A549 treated with DMSO at 1 μM for 4 hours (cell line): ENCODE data around the gene PMPCA. TPM values are rescaled to one million over a fixed set of nuclear protein-coding genes. Genes with fewer than 3 reads are reported as not detected.

Experiments used
- total RNA-seq: library from RNA; stranded (reverse); fragments of 200-300 nt; extraction: Qiagen RNA extraction; gene quantifications from 5 replicates; pipeline ENCODE4 v1.2.3, GENCODE V29; 2022; ENCODE audit warnings: low read depth

PMPCA gene, protein sequence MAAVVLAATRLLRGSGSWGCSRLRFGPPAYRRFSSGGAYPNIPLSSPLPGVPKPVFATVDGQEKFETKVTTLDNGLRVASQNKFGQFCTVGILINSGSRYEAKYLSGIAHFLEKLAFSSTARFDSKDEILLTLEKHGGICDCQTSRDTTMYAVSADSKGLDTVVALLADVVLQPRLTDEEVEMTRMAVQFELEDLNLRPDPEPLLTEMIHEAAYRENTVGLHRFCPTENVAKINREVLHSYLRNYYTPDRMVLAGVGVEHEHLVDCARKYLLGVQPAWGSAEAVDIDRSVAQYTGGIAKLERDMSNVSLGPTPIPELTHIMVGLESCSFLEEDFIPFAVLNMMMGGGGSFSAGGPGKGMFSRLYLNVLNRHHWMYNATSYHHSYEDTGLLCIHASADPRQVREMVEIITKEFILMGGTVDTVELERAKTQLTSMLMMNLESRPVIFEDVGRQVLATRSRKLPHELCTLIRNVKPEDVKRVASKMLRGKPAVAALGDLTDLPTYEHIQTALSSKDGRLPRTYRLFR
- total RNA-seq = 77.4 to 96.9 TPM (median 81.7 TPM) in 5 replicates

GRCh38 chr9:136410500-136411287, at the start of gene PMPCA, which contains the start of gene ENTR1:
TSS of gene PMPCA (plus strand) at chr9:136410658. CDS start at chr9:136410669, 11 bp downstream.
TSS of gene ENTR1 (minus strand) at chr9:136410614. CDS start at chr9:136410397, 217 bp downstream.

GRCh38 chr9:136363106-136363948, 47.1 kb upstream of the PMPCA start, which contains the start of gene DNLZ:
TSS of gene DNLZ (minus strand) at chr9:136363744. CDS start at chr9:136363714, 30 bp downstream.

DNA sequence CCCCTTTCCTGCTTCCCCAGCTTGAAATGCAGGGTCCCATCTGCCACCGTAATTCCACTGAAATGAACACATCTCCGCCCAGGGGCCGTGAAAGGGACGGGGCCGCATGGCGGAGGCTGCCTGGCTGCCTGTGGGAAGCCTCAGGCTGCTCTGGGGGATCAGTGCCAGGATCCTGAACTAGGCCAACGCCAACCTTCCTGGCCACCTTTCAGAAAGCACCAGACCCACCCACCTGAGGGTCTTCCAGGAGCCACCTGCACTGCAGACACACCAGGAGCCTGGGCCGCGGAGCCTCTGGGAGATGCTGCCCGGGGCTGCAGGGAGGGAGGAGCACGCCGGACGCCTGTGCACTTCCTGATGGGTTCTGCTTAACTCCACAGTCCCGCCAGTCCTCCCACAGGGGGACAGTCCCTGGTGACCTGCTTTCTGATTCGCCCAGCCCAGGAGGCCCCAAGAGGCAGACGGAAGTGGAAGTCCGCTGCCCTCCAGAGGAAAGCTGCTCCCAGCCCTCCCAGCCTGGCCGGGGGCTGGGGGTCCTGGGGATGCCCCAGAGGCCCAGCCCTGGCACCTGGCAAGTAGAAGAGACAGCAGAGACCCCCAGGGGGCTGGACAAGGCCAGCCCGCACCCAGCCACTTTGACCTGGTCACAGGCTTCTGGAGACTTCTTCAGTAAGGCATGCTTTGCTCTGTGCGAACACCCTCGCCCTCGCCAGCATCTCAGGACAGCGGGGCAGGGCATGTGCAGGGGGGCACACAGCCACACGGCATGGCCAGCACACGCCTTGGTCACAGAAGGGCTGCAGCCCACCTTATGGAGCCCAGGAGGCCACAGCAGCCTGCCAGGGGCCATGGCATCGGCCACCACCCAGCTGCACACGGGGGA, 36.9 kb upstream of the PMPCA start, which contains the start of gene CARD9:
Gene CARD9 (minus strand): TSS at position 370 of the 883 bp plus-strand sequence. CDS start 1,591 bp downstream, outside the sequence.

DNA sequence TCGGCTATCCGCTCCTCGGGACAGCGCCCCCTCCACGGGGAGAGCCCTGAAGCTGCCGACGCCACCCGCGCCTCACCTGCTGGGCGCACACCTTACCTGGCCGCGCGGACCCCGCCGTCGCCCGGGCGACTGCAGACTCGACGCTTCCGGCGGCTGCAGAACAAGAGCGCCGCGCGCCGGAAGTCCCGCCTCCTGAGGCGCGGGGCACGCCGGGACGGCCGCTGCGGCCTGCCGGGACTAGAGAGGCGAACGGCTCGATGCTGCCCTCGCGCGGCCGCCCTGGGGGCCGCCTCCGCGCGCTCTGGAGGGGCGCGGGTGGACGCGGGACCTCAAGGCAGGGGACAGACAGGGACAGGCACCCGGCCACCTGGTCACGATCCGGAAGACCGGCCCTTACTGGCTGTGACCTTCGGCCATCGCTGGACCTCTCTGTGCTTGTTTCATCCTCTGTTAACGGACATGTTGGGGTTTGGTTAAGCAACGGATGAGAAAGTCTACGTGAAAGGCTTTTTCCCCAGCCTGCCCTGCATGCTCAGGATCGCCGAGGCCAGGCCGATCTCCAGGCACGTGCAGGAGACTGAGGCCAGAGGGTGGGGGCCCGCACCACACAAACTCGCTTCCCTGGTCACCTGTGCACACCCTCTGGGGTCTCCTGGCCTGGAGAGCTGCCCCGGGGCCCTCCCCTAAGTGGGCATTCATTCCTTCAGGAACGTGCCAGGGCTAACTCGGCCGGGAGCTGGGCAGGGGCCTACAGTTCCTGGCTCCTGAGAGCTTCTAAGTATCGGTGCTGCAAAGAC, 10.2 kb upstream of the PMPCA start, which contains the start of gene SNAPC4:
Gene SNAPC4 (minus strand): TSS at position 133 of the 797 bp plus-strand sequence. CDS start 1,742 bp downstream, outside the sequence.

GRCh38 chr9:136439481-136440408, 29.3 kb downstream of the PMPCA start, which contains the start of gene INPP5E:
TSS of gene INPP5E (minus strand) at chr9:136439845. CDS start at chr9:136439419, 426 bp downstream.

Other genes with a start within 250 kb of the PMPCA start
- 0.05 to 0.13 TPM (median 0.09 TPM) in 5 replicates for gene LHX3, start 205.5 kb upstream of the PMPCA start, total RNA-seq
- 25.7 to 31.0 TPM (median 29.4 TPM) in 5 replicates for gene QSOX2, start 164.8 kb upstream of the PMPCA start, total RNA-seq
- gene CCDC187, start 106.6 kb upstream of the PMPCA start, total RNA-seq = 0.01 TPM in 1 of 5 replicates, not detected in the others
- gene GPSM1, start 83.1 kb upstream of the PMPCA start, total RNA-seq = 8.4 to 12.4 TPM (median 10.7 TPM) in 5 replicates
- gene DNLZ, start 46.9 kb upstream of the PMPCA start, total RNA-seq = 19.0 to 36.9 TPM (median 31.0 TPM) in 5 replicates
- gene CARD9, start 37.0 kb upstream of the PMPCA start, total RNA-seq = 0.64 to 2.6 TPM (median 1.1 TPM) in 5 replicates
- gene SNAPC4, start 10.5 kb upstream of the PMPCA start, total RNA-seq = 11.7 to 14.7 TPM (median 12.9 TPM) in 5 replicates
- gene ENTR1, start within 50 bp of the PMPCA start, total RNA-seq = 65.0 to 82.7 TPM (median 79.3 TPM) in 5 replicates
- gene INPP5E, start 29.2 kb downstream of the PMPCA start, total RNA-seq = 12.1 to 20.4 TPM (median 17.7 TPM) in 5 replicates
- gene SEC16A, start 72.4 kb downstream of the PMPCA start, total RNA-seq = 54.9 to 67.9 TPM (median 64.7 TPM) in 5 replicates
- gene NOTCH1, start 135.4 kb downstream of the PMPCA start, total RNA-seq = 9.7 to 13.2 TPM (median 11.3 TPM) in 5 replicates